Neural cell (in vitro differentiated cells): ENCODE measurements around the gene CDK13. TPM values are rescaled to one million over a fixed set of nuclear protein-coding genes. Genes with fewer than 3 reads are reported as not detected.

Source experiments
- H2AFZ ChIP-seq: fragments of 200-600, 300-800 bp; sonication (generic), shearing (Covaris generic); 2 replicates; pipeline ENCODE4 v1.6.0; 2014; ENCODE audit warnings: low read depth, mild to moderate bottlenecking, antibody characterized with exemption, low read length, moderate library complexity
- H3F3A ChIP-seq: fragments of 200-600 bp; shearing (Covaris generic); 2 replicates; pipeline ENCODE4 v1.6.1; 2016; ENCODE audit warnings: mild to moderate bottlenecking, moderate library complexity, mixed read lengths, antibody characterized with exemption, low read length; ENCODE audit not compliant: insufficient read depth, poor library complexity, severe bottlenecking
- H3K27ac ChIP-seq: fragments of 200-600, 300-800 bp; sonication (generic), shearing (Covaris generic); 2 replicates; pipeline ENCODE4 v1.5.1; 2014; ENCODE audit warnings: mild to moderate bottlenecking, low read length, moderate library complexity
- H3K27me3 ChIP-seq: fragments of 300-800, 200-600 bp; sonication (generic), shearing (Covaris generic); 2 replicates; pipeline ENCODE4 v1.6.0; 2014; ENCODE audit warnings: mild to moderate bottlenecking, low read depth, low read length, moderate library complexity; ENCODE audit not compliant: insufficient read depth
- H3K36me3 ChIP-seq: fragments of 300-800, 200-600 bp; sonication (generic), shearing (Covaris generic); 2 replicates; pipeline ENCODE4 v1.5.1; 2014; ENCODE audit warnings: mild to moderate bottlenecking, antibody characterized with exemption, low read length, moderate library complexity; ENCODE audit not compliant: insufficient read depth
- H3K4me2 ChIP-seq: fragments of 300-800, 200-600 bp; sonication (generic), shearing (Covaris generic); 2 replicates; pipeline ENCODE4 v1.6.0; 2014; ENCODE audit warnings: mild to moderate bottlenecking, low read length
- H3K4me3 ChIP-seq: fragments of 300-800, 200-600 bp; sonication (generic), shearing (Covaris generic); 2 replicates; pipeline ENCODE4 v1.5.1; 2014; ENCODE audit warnings: mild to moderate bottlenecking, low read length, moderate library complexity
- H3K79me2 ChIP-seq: fragments of 200-600 bp; shearing (Covaris generic); replicated peaks from 2 replicates; pipeline ENCODE4 v1.6.0; 2014; ENCODE audit warnings: mild to moderate bottlenecking, low read length, moderate library complexity; ENCODE audit not compliant: insufficient read depth
- H3K9ac ChIP-seq: fragments of 300-800, 200-600 bp; sonication (generic), shearing (Covaris generic); 2 replicates; pipeline ENCODE4 v1.6.1; 2016; ENCODE audit warnings: mild to moderate bottlenecking, low read length, mixed read lengths
- H3K9me2 ChIP-seq: fragments of 200-600 bp; shearing (Covaris generic); 2 replicates; pipeline ENCODE4 v1.6.1; 2016; ENCODE audit warnings: mild to moderate bottlenecking, low read length, mixed read lengths; ENCODE audit not compliant: insufficient read depth
- H3K9me3 ChIP-seq: fragments of 200-600, 300-800 bp; sonication (generic), shearing (Covaris generic); 2 replicates; pipeline ENCODE4 v1.6.1; 2016; ENCODE audit warnings: mild to moderate bottlenecking, mixed run types, low read length, moderate library complexity, mixed read lengths
- H4K20me1 ChIP-seq: fragments of 200-600 bp; shearing (Covaris generic); 2 replicates; pipeline ENCODE4 v1.6.1; 2016; ENCODE audit warnings: mild to moderate bottlenecking, mixed run types; ENCODE audit not compliant: insufficient read depth
- CTCF ChIP-seq: fragments of 450-650 bp; IDR thresholded peaks from 2 replicates; pipeline ENCODE4 v1.5.1; 2014; ENCODE audit warnings: antibody characterized with exemption, mild to moderate bottlenecking, moderate library complexity; ENCODE audit not compliant: poor library complexity, severe bottlenecking
- EP300 ChIP-seq: fragments of 450-650 bp; conservative IDR thresholded peaks from 2 replicates; pipeline ENCODE4 v1.6.1; 2014; ENCODE audit warnings: antibody characterized with exemption, mild to moderate bottlenecking, moderate library complexity; ENCODE audit not compliant: poor library complexity, severe bottlenecking
- EZH2 ChIP-seq: fragments of 200-600, 300-800 bp; shearing (Covaris generic), sonication (generic); IDR thresholded peaks from 2 replicates; pipeline ENCODE4 v1.6.1; 2014; ENCODE audit warnings: antibody characterized with exemption, low read length, borderline replicate concordance, mild to moderate bottlenecking; ENCODE audit not compliant: insufficient read depth, poor library complexity, severe bottlenecking
- MXI1 ChIP-seq: fragments of 450-650 bp; conservative IDR thresholded peaks from 2 replicates; pipeline ENCODE4 v1.6.1; 2014; ENCODE audit warnings: antibody characterized with exemption, mild to moderate bottlenecking; ENCODE audit not compliant: poor library complexity, severe bottlenecking
- POLR2AphosphoS5 ChIP-seq: IDR thresholded peaks from 2 replicates; pipeline ENCODE4 v1.6.1; 2012
- RAD21 ChIP-seq: fragments of 450-650 bp; conservative IDR thresholded peaks from 2 replicates; pipeline ENCODE4 v1.6.1; 2014; ENCODE audit warnings: antibody characterized with exemption, mild to moderate bottlenecking, moderate library complexity
- REST ChIP-seq: IDR thresholded peaks from 2 replicates; pipeline ENCODE4 v1.6.1; 2012; ENCODE audit warnings: borderline replicate concordance
- SMC3 ChIP-seq: fragments of 450-650 bp; conservative IDR thresholded peaks from 2 replicates; pipeline ENCODE4 v1.6.1; 2014; ENCODE audit warnings: antibody characterized with exemption, mild to moderate bottlenecking, moderate library complexity; ENCODE audit not compliant: poor library complexity
- TAF1 ChIP-seq: IDR thresholded peaks from 2 replicates; pipeline ENCODE4 v1.6.1; 2012; ENCODE audit warnings: low read depth
- polyA plus RNA-seq: library from polyadenylated mRNA; depleted of rRNA; stranded (reverse); fragments of >200 nt; gene quantifications from 2 replicates; pipeline ENCODE4 v1.2.3, GENCODE V29; 2014

CDK13 gene
- polyA plus RNA-seq, 1 donor from 2014 or later: 27.0 TPM

- H3K79me2 ChIP-seq: no peaks in the 10 kb centered on the region
- TF ChIP-seq CTCF (no peak), TAF1 (no peak), REST (no peak), MXI1 (no peak), RAD21 (no peak), EZH2 (no peak), EP300 (no peak), POLR2AphosphoS5 (no peak), SMC3 (no peak)
These were observed 41.9 kb upstream of the CDK13 start for GRCh38 chr7:39908141-39908540.

GRCh38 chr7:39908973-39909372 lies 41.1 kb upstream of the CDK13 start:
- no peak overlapping the region for H3K4me3 ChIP-seq
- H3F3A ChIP-seq: no peaks in the 10 kb centered on the region
- H3K27me3 ChIP-seq: no peaks in the 10 kb centered on the region
- H2AFZ ChIP-seq: no peak overlapping the region
- no peaks in the 10 kb centered on the region for H3K9me3 ChIP-seq
- no peak for TF ChIP-seq EZH2
- TF ChIP-seq REST: no peak
- no peak for TF ChIP-seq EP300
- TF ChIP-seq TAF1: no peak
- TF ChIP-seq POLR2AphosphoS5: no peak
- no peak for TF ChIP-seq RAD21
- TF ChIP-seq SMC3: no peak
- no peaks in the 10 kb centered on the region for H3K79me2 ChIP-seq
- no peaks in the 10 kb centered on the region for H3K36me3 ChIP-seq
- H3K9me2 ChIP-seq: no peaks in the 10 kb centered on the region
- no peak overlapping the region for H3K9ac ChIP-seq
- no peaks in the 10 kb centered on the region for H4K20me1 ChIP-seq
- H3K4me2 ChIP-seq: no peak overlapping the region
- no peak overlapping the region for H3K27ac ChIP-seq

More at GRCh38 chr7:39908141-39908540, 41.9 kb upstream of the CDK13 start:
- Histone ChIP-seq H2AFZ (no peak overlapping the region), H3K4me2 (no peak overlapping the region), H3K9ac (no peak overlapping the region), H3K9me2 (no peaks in the 10 kb centered on the region), H3K27me3 (no peaks in the 10 kb centered on the region), H3K4me3 (no peak overlapping the region), H3K36me3 (no peaks in the 10 kb centered on the region), H3K9me3 (no peaks in the 10 kb centered on the region), H3K27ac (no peak overlapping the region), H3F3A (no peaks in the 10 kb centered on the region), H4K20me1 (no peaks in the 10 kb centered on the region)
